ENCODE data around the gene NFKB1. TPM values are rescaled to one million over a fixed set of nuclear protein-coding genes. Genes with fewer than 3 reads are reported as not detected.

The NFKB1 gene
- total and polyA plus RNA-seq, 9 of the 15 experiments (the other 6 are each of a cell fraction or from before 2014, with no cell fraction given) = 2.4 to 14.5 (median 10.3) TPM

DNA sequence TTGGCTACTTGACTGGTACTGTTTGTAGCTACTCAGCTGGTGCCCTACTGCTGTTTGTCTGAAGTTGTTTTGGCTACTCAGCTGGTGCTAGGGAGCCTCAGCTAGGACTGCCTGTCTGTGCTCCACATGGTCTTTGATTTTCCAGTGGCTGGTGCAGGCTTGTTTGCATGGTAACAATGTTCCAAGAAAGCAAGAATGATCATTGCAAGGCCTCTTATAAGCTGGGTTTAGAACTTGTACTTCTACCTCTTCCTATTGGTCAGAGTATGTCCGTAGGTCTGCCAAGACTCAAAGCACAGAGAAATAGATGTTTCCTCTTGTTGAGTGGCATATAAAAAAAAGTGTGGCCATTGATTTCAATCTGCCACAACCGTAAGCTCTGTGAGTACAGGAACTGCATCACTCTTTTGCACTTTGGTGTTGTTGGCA is 17.6 kb downstream of the NFKB1 start:
- Histone ChIP-seq H3K4me2 (ENCODE audit: insufficient read depth, low read length) (no peak overlapping the region), H4K20me1 (replicated peaks; ENCODE audit: control insufficient read depth, insufficient read depth, low read length) (no peaks in the 10 kb centered on the region), H3K27me3 (ENCODE audit: control insufficient read depth in 2 of 2, insufficient read depth in 2 of 2, low read length in 2 of 2) (no peaks in the 10 kb centered on the region), H3K27ac (ENCODE audit: extremely low read depth, low read depth, low read length) (no peak overlapping the region), H3K9ac (ENCODE audit: insufficient read depth in 1 of 2, low read depth in 2 of 2, low read length in 2 of 2) (no peak overlapping the region), H3K9me3 (replicated peaks; ENCODE audit: control insufficient read depth, insufficient read depth, low read depth, low read length) (no peaks in the 10 kb centered on the region), H2AFZ (ENCODE audit: low read depth, low read length) (no peak overlapping the region), H3K4me3 (no peak overlapping the region), H3K4me1 (replicated peaks in 1 of 2; ENCODE audit: control insufficient read depth in 2 of 2, insufficient read depth in 2 of 2, low read length in 2 of 2) (no peaks in the 10 kb centered on the region), H3K36me3 (ENCODE audit: control insufficient read depth, insufficient read depth, low read length) (no peaks in the 10 kb centered on the region), H3K79me2 (ENCODE audit: control insufficient read depth, insufficient read depth, low read length) (no peaks in the 10 kb centered on the region), H3K9me1 (ENCODE audit: control insufficient read depth, insufficient read depth, low read length) (no peaks in the 10 kb centered on the region)
- no peak for FAIRE-seq
- no peak for DNase-seq (ENCODE audit: extremely low read depth in 1 of 4, low spot score in 3 of 4)
- POLR2A ChIA-PET = no interaction called here
- no peak for TF ChIP-seq ZNF589 (CRISPR knock-in tag; IDR thresholded peaks at IDR 0.05; ENCODE audit: low read depth)
- TF ChIP-seq CEBPG (CRISPR knock-in tag; IDR thresholded peaks at IDR 0.05) = no peak
- no peak for TF ChIP-seq CEBPG (tag; conservative IDR thresholded peaks at IDR 0.05 in 1 of 2, IDR thresholded peaks at IDR 0.05 in 1 of 2)
- no peak for TF ChIP-seq PBX2 (CRISPR knock-in tag; IDR thresholded peaks at IDR 0.05; ENCODE audit: low read depth)
- TF ChIP-seq PBX2 (tag; conservative IDR thresholded peaks at IDR 0.05; ENCODE audit: low read depth) = no peak
- TF ChIP-seq TGIF2 (CRISPR knock-in tag; IDR thresholded peaks at IDR 0.05) = no peak
- no peak for TF ChIP-seq STAG1 (CRISPR knock-in tag; IDR thresholded peaks at IDR 0.05; ENCODE audit: borderline replicate concordance)
- TF ChIP-seq SMC3 (conservative IDR thresholded peaks at IDR 0.05; ENCODE audit: insufficient read depth, low read depth, low read length) = no peak
- no peak for TF ChIP-seq SRF (CRISPR knock-in tag; IDR thresholded peaks at IDR 0.05)
- no peak for TF ChIP-seq ZNF707 (CRISPR knock-in tag; conservative IDR thresholded peaks at IDR 0.05)
- TF ChIP-seq ZNF740 (CRISPR knock-in tag; IDR thresholded peaks at IDR 0.05) = no peak
- no peak for TF ChIP-seq ZNF740 (tag; IDR thresholded peaks at IDR 0.05)
- no peak for TF ChIP-seq TFAM (CRISPR knock-in tag; conservative IDR thresholded peaks at IDR 0.05)
- TF ChIP-seq NCOR1 (IDR thresholded peaks at IDR 0.05) = no peak
- no peak for TF ChIP-seq HMG20B (CRISPR knock-in tag; IDR thresholded peaks at IDR 0.05)
- TF ChIP-seq HNRNPL (IDR thresholded peaks at IDR 0.05; ENCODE audit: low read depth, low read length) = no peak
- no peak for TF ChIP-seq RBBP5 (IDR thresholded peaks at IDR 0.05; ENCODE audit: borderline replicate concordance, insufficient read depth, low read length, poor library complexity, severe bottlenecking)
- no peak for TF ChIP-seq NCOA1 (IDR thresholded peaks at IDR 0.05; ENCODE audit: low read depth)
- no peak for TF ChIP-seq ERF (CRISPR knock-in tag; IDR thresholded peaks at IDR 0.05)
- no peak for TF ChIP-seq KLF6 (CRISPR knock-in tag; IDR thresholded peaks at IDR 0.05; ENCODE audit: borderline replicate concordance)
- no peak for ATAC-seq
- in situ Hi-C loops (cut with MboI) = no loop called here
- 70% methylated on average over 2 of the region's 2 CpGs for WGBS (ENCODE audit: insufficient coverage, low coverage, missing lambda C conversion rate)
- BruUV-seq (replicated peaks) = no TSS peak
- CTCF ChIA-PET (ENCODE audit: low intra/inter-chr PET ratio) = no interaction called here
- intact Hi-C loops (cut with micrococcal nuclease) = no loop called here

Measured in K562 (cell line).